Ascending aorta (tissue), 2 donors: ENCODE results near the gene ALS2. TPM values are rescaled to one million over a fixed set of nuclear protein-coding genes. Genes with fewer than 3 reads are reported as not detected.

Source experiments
- DNase-seq, 2 donors: peaks; one replicate each; pipeline ENCODE4 v3.0.0-alpha.2; 2019; ENCODE audit warnings: low spot score in 2 of 2
- H3K27ac ChIP-seq, 2 donors: fragments of 200-600 bp; sonication (generic); one replicate each; pipeline ENCODE4 v1.5.1; 2016 to 2017; ENCODE audit warnings: mild to moderate bottlenecking in 1 of 2
- H3K27me3 ChIP-seq: fragments of 200-600 bp; sonication (generic); one replicate; pipeline ENCODE4 v1.5.1; 2017
- H3K36me3 ChIP-seq, 2 donors: fragments of 200-600 bp; sonication (generic); one replicate each; pipeline ENCODE4 v1.5.1; 2016
- H3K4me1 ChIP-seq, 2 donors: fragments of 200-600 bp; sonication (generic); one replicate each; pipeline ENCODE4 v1.5.1; 2016 to 2017; ENCODE audit warnings: mild to moderate bottlenecking in 1 of 2
- H3K4me3 ChIP-seq, 2 donors: fragments of 200-600 bp; sonication (generic); one replicate each; pipeline ENCODE4 v1.5.1; 2016 to 2017; ENCODE audit warnings: mild to moderate bottlenecking in 1 of 2
- H3K9me3 ChIP-seq, 2 donors: fragments of 200-600 bp; sonication (generic); one replicate each; pipeline ENCODE4 v1.5.1; 2016
- intact Hi-C: fragments of 100-400 bp; cut with DNase I; formaldehyde crosslinking; loops from one replicate; pipeline ENCODE4 v1.15.1; 2023
- total RNA-seq: library from RNA; depleted of rRNA; stranded (reverse); fragments of >200 nt; gene quantifications from one replicate; pipeline ENCODE4 v1.1.0, GENCODE V29; 2016
- TF ChIP-seq, protein P1 (sequence below), 3 experiments: fragments of 200-600 bp in 2 of 3; fragments of 450-650 bp in 1 of 3; sonication (generic) in 2 of 3; IDR thresholded peaks; one replicate each; pipeline ENCODE4 v1.5.1; 2016 to 2019; ENCODE audit warnings: antibody characterized with exemption in 3 of 3, mild to moderate bottlenecking in 1 of 3, moderate library complexity in 1 of 3

Gene ALS2
- total RNA-seq: 6.5 TPM

DNA sequence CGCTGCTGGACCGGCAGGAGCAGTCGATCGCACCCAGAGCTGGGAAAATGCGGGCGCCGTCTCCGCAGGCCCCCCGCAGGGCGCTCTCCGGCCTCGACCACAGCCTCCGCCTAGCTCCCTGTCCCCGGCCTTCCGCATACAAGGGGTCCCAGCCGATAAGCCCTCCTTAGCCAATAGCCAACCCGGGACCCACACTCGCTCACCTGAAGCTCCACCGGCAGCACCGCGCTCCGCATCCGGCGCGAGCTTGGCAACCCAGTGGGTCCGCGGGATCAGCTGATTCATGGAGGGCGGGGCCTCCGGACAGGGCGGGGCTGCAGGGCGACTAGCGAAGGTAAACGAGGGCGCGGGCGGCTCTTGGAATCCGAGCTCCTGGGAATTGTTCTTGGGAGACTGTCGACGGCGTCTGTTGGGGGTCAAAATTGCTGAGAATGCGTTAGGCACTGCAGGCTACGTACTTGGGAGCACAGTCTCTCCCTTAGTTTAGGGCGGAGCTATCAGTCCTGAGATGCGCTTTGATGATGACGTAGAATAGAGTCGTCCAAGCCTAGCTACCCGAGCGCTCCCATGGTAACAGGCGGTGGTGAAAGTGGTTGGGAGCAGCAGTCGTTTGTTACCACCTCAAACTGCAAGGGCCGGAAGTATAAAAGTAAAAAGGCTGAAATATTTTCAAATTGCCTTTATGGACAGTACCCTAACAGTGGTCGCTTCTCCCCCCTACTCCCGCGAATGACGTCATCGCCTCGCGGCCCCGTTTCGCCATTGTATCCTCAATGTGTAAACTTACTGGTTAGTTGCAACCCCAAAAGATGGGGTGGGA, at the start of gene ALS2:
TSS of gene ALS2 (minus strand) at position 260 of the 820 bp plus-strand sequence. CDS start 12,048 bp downstream, outside the sequence.
- intact Hi-C loops: loop anchor here (1.0 to 5.0 kb wide), 3 partner anchors 17 to 252 kb away; partner anchors contain the start of genes FZD7 and TMEM237
- no peaks in the 10 kb centered on the region for H3K27me3 ChIP-seq
- peak; percentile 84 to 99 for DNase-seq
- H3K4me1 ChIP-seq: peaks cover 0 to 7% of the 10 kb centered on the region in 2 donors
- H3K4me3 ChIP-seq: peak within 1 kb of the TSS; percentile 67 to 85
- H3K27ac ChIP-seq: peak within 1 kb of the TSS; percentile 84 to 92
- H3K9me3 ChIP-seq: no peaks in the 10 kb centered on the region
- TF ChIP-seq, protein P1, sequence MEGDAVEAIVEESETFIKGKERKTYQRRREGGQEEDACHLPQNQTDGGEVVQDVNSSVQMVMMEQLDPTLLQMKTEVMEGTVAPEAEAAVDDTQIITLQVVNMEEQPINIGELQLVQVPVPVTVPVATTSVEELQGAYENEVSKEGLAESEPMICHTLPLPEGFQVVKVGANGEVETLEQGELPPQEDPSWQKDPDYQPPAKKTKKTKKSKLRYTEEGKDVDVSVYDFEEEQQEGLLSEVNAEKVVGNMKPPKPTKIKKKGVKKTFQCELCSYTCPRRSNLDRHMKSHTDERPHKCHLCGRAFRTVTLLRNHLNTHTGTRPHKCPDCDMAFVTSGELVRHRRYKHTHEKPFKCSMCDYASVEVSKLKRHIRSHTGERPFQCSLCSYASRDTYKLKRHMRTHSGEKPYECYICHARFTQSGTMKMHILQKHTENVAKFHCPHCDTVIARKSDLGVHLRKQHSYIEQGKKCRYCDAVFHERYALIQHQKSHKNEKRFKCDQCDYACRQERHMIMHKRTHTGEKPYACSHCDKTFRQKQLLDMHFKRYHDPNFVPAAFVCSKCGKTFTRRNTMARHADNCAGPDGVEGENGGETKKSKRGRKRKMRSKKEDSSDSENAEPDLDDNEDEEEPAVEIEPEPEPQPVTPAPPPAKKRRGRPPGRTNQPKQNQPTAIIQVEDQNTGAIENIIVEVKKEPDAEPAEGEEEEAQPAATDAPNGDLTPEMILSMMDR (IDR thresholded peaks at IDR 0.05): no peak
- H3K36me3 ChIP-seq: no peaks in the 10 kb centered on the region

DNA sequence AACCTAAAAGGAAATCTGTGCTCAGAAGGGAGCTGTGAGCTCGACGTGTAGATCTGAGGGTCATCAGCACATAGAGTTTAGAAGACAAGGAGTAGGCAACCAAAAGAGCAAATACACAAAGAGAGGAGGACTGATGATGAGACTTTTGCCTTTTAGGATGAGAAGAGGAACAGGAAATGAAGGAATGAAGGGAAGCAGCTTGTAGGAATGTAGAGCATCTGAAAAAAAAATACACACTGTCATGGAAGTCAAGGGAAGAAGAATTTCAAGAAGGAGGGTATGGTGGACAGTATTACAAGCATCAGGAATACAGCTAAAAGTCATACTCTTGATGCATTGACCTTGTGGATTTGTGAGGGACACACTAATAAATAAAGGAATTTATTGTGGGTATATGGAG, 47.5 kb upstream of the ALS2 start:
- no peak overlapping the region for H3K4me3 ChIP-seq
- no peaks in the 10 kb centered on the region for H3K27me3 ChIP-seq
- TF ChIP-seq, protein P1 (IDR thresholded peaks at IDR 0.05): no peak
- H3K27ac ChIP-seq: no peak overlapping the region
- no peak for DNase-seq
- H3K9me3 ChIP-seq: no peaks in the 10 kb centered on the region
- intact Hi-C loops: no loop called here
- H3K4me1 ChIP-seq: peaks cover 0 to 2% of the 10 kb centered on the region in 2 donors
- no peaks in the 10 kb centered on the region for H3K36me3 ChIP-seq

DNA sequence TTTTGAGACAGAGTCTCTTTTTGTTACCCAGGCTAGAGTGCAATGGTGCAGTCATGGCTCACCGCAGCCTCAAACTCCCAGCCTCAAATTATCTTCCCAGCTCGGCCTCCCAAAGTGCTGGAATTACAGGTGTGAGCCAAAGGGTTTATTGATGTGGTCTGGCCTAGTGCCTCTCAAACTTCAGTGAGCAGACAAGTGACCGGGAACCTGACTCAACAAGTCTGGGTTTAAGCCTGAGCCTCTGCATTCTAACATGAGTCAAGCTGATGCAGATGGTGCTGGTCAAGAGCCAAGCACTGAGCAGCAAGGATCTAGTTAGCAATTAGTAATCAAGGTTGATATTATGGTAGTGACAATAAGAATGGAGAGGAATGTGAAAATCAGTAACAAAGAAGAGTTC, 46.9 kb upstream of the ALS2 start:
- H3K4me1 ChIP-seq: peaks cover 0 to 3% of the 10 kb centered on the region in 2 donors
- intact Hi-C loops: no loop called here

GRCh38 chr2:201824212-201824611, 43.5 kb upstream of the ALS2 start:
- Histone ChIP-seq H3K4me3 (no peak overlapping the region), H3K4me1 (peaks cover 0 to 10% of the 10 kb centered on the region in 2 donors), H3K27ac (no peak overlapping the region), H3K27me3 (no peaks in the 10 kb centered on the region), H3K9me3 (no peaks in the 10 kb centered on the region), H3K36me3 (no peaks in the 10 kb centered on the region)
- TF ChIP-seq, protein P1 (IDR thresholded peaks at IDR 0.05): no peak
- DNase-seq: no peak
- intact Hi-C loops: no loop called here

More for the DNA sequence above, 46.9 kb upstream of the ALS2 start:
- DNase-seq: no peak
- no peaks in the 10 kb centered on the region for H3K9me3 ChIP-seq
- no peaks in the 10 kb centered on the region for H3K36me3 ChIP-seq
- TF ChIP-seq, protein P1 (IDR thresholded peaks at IDR 0.05): no peak
- H3K27me3 ChIP-seq: no peaks in the 10 kb centered on the region
- no peak overlapping the region for H3K4me3 ChIP-seq
- H3K27ac ChIP-seq: no peak overlapping the region

GRCh38 chr2:201821080-201821479, 40.3 kb upstream of the ALS2 start:
- H3K4me1 ChIP-seq: peaks cover 0 to 10% of the 10 kb centered on the region in 2 donors
- H3K9me3 ChIP-seq: no peaks in the 10 kb centered on the region
- no peak overlapping the region for H3K4me3 ChIP-seq
- TF ChIP-seq, protein P1 (IDR thresholded peaks at IDR 0.05): no peak
- H3K27me3 ChIP-seq: no peaks in the 10 kb centered on the region
- H3K36me3 ChIP-seq: no peaks in the 10 kb centered on the region
- no peak for DNase-seq
- no peak overlapping the region for H3K27ac ChIP-seq
- intact Hi-C loops: no loop called here
